ENCODE data around the gene SV2B.
"Not testable (repeated sequence)": the region's sequence is repeated elsewhere in the genome, so short reads cannot be mapped to it uniquely, and the experiment has no call there.

Gene SV2B

DNA sequence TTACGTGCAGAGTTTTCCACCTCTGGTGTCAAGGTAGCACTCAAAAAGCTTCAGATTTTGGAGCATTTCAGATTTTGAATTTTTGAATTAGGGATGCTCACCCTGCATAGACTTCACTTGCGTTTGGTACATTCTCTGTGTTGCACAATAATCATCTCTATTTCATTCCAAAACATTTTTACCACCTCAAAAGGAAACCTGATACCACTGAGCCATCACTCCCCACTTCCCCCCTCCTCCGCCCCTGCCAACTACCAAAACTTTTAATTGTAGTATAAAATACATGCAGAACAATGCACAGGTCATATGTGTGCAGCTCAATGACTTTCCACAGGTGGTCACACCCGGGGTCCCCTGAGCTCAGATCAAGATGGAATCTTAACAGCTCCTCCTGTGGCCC, 208.8 kb downstream of the SV2B start:
- no peak for DNase-seq (ENCODE audit: low read depth, low spot score)

- no peak for DNase-seq (ENCODE audit: low read depth, low spot score)
Measured at GRCh38 chr15:91311986-91312385, 211.9 kb downstream of the SV2B start.

GRCh38 chr15:91316126-91316525, 216.1 kb downstream of the SV2B start:
- DNase-seq (ENCODE audit: low read depth, low spot score): no peak

- no peak for DNase-seq (ENCODE audit: low read depth, low spot score)
Measured at GRCh38 chr15:91318516-91318915, 218.5 kb downstream of the SV2B start.

DNA sequence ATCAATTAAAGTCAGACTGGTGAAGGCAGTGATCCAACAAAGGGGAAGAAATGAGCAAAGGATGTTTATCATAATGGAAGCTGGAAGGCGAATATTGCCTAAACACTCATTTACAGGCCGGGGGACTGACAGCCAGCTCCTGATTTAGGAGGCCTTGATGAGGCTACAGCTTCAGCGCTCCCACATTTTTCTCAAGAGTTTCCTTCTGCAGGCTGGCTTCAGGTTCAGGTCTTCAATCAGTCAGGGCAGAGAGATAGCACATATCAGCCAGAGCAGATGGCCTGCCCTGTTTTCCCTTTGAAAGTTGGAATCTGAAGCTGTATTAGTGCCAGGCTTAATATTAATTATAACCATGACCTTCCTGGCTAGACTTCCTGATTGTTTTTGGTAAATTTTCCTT, 218.9 kb downstream of the SV2B start:
- DNase-seq (ENCODE audit: low read depth, low spot score): no peak

- no peak for DNase-seq (ENCODE audit: low read depth, low spot score)
Measured at GRCh38 chr15:91319371-91320059, 219.5 kb downstream of the SV2B start.

DNA sequence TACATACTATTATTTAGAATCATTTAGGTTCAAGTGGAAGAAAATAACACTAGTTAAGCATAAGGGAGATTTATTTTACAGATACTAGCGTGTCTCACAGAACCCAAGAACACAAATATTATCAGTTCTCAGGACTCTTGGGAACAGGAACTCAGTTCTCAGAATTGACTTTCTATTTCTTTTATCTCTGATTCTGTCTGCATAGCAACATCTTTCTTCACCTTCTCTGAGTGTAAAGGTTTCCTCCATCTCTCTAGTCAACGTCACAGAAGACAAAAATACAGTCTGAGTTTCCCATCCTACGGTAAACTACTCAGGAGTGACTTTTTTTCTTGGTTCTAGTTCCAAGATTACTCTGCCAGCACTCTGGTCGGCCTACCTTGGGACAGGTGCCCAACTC, 220.0 kb downstream of the SV2B start:
- no peak for DNase-seq (ENCODE audit: low read depth, low spot score)

- no peak for DNase-seq (ENCODE audit: low read depth, low spot score)
Measured at GRCh38 chr15:91329914-91330313, 229.9 kb downstream of the SV2B start.

- no peak for DNase-seq (ENCODE audit: low read depth, low spot score)
Measured at GRCh38 chr15:91331581-91331980, 231.5 kb downstream of the SV2B start.

GRCh38 chr15:91335702-91336101, 235.6 kb downstream of the SV2B start:
- no peak for DNase-seq (ENCODE audit: low read depth, low spot score)

- no peak for DNase-seq (ENCODE audit: low read depth, low spot score)
Measured at GRCh38 chr15:91336687-91337086, 236.6 kb downstream of the SV2B start.

GRCh38 chr15:91338766-91339165, 238.7 kb downstream of the SV2B start:
- DNase-seq (ENCODE audit: low read depth, low spot score): no peak

DNA sequence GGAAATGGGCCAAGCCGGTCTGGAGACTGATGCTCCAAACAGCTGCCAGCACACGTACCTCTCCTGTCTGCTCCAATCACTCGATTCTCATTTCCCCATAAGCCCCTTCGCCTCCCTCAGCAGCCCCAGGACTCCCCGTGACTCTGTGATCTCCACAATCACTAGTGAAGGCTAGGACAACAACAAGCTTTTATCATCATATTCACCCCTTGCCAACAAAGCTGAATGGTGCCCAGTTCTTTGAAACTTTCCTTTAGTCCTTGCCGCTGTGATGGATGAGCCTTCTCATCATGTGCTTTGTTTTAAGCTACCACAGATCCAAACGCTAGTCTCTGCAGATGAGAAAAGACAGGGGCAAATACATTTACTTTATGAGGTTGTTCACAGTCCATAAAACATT, 242.0 kb downstream of the SV2B start:
- DNase-seq (ENCODE audit: low read depth, low spot score): no peak

DNA sequence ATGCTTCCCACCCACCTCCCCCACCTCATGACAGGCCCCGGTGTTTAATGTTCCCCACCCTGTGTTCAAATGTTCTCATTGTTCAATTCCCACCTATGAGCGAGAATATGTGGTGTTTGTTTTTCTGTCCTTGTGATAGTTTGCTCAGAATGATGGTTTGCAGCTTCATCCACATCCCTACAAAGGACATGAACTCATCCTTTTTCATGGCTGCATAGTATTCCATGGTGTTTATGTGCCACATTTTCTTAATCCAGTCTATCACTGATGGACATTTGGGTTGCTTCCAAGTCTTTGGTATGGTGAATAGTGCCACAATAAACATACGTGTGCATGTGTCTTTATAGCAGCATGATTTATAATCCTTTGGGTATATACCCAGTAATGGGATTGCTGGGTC, 244.9 kb downstream of the SV2B start:
- not testable (repeated sequence) for DNase-seq (ENCODE audit: low read depth, low spot score)

GRCh38 chr15:91345736-91346135, 245.7 kb downstream of the SV2B start:
- no peak for DNase-seq (ENCODE audit: low read depth, low spot score)

DNA sequence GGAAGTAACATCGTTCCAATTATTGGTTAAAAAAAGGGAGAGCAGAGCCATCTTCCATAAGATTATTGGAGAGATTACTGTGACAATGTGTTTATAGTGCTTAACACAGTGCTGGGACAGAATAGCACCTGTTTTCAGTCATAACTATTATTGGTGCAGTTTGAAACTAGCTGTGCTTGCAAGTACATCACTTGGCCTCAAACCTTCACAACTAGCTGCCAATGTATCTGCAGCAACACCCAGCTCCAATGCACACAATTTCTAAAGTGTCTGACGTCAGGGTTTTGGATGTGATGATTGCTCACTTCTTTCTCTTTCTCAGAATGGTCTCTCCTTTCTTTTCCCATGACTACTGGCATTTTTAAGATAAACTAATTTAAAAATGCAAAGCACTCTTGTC, 246.2 kb downstream of the SV2B start:
- no peak for DNase-seq (ENCODE audit: low read depth, low spot score)

- no peak for DNase-seq (ENCODE audit: low read depth, low spot score)
Measured at GRCh38 chr15:91348752-91349500, 248.9 kb downstream of the SV2B start.

Data from smooth muscle cell of the brain vasculature (primary cell).